WTC11 (cell line): ENCODE measurements around the gene TMEM119. TPM values are rescaled to one million over a fixed set of nuclear protein-coding genes. Genes with fewer than 3 reads are reported as not detected.

Experiments used
- ATAC-seq: fragments of 200-7000 bp; cut with Tn5 transposase; 2 replicates; pipeline ENCODE4 v1.10.0; 2021; ENCODE audit warnings: mild to moderate bottlenecking, moderate library complexity
- CTCF ChIA-PET: fragments of 300-600 bp; sonication (Branson Sonifier 250); formaldehyde crosslinking; loops from one replicate; lab custom pipeline; 2021; ENCODE audit warnings: antibody characterized with exemption; lab: Charles Lee
- POLR2A ChIA-PET: fragments of 350-600 bp; sonication (Branson Sonifier 250); formaldehyde crosslinking; loops from one replicate; lab custom pipeline; 2021; ENCODE audit warnings: antibody characterized with exemption; lab: Charles Lee
- DNase-seq: peaks from one replicate; pipeline ENCODE4 v3.0.0; 2021; ENCODE audit warnings: low spot score
- H3K27ac Mint-ChIP-seq: 2 replicates; pipeline ENCODE4 v1.8.0; 2021; ENCODE audit warnings: mixed read lengths
- H3K27me3 Mint-ChIP-seq: 2 replicates; pipeline ENCODE4 v1.8.0; 2021; ENCODE audit warnings: low read depth, mild to moderate bottlenecking, moderate library complexity, mixed read lengths
- H3K36me3 Mint-ChIP-seq: 2 replicates; pipeline ENCODE4 v1.8.0; 2021; ENCODE audit warnings: mixed read lengths
- H3K4me1 Mint-ChIP-seq: 2 replicates; pipeline ENCODE4 v1.8.0; 2022; ENCODE audit warnings: mixed read lengths
- H3K4me3 Mint-ChIP-seq: 2 replicates; pipeline ENCODE4 v1.8.0; 2021; ENCODE audit warnings: mild to moderate bottlenecking, moderate library complexity, mixed read lengths
- H3K9me3 Mint-ChIP-seq: 2 replicates; pipeline ENCODE4 v1.8.0; 2021; ENCODE audit warnings: mixed read lengths
- ATF3 ChIP-seq: sonication (generic); formaldehyde crosslinking; conservative IDR thresholded peaks from 2 replicates; pipeline ENCODE4 v1.8.1; 2022; ENCODE audit warnings: mild to moderate bottlenecking, missing genetic modification reagents
- ATF6 ChIP-seq: sonication (generic); formaldehyde crosslinking; IDR thresholded peaks from 2 replicates; pipeline ENCODE4 v1.8.1; 2023; ENCODE audit warnings: mild to moderate bottlenecking, missing genetic modification reagents
- ERG ChIP-seq: fragments of 250-450 bp; sonication (Bioruptor Pico); IDR thresholded peaks from 2 replicates; pipeline ENCODE4 v1.8.0; 2021; ENCODE audit warnings: mild to moderate bottlenecking
- GABPB1 ChIP-seq: sonication (generic); formaldehyde crosslinking; IDR thresholded peaks from 2 replicates; pipeline ENCODE4 v1.8.1; 2023; ENCODE audit warnings: mild to moderate bottlenecking, missing genetic modification reagents
- HMGXB4 ChIP-seq: sonication (generic); formaldehyde crosslinking; IDR thresholded peaks from 2 replicates; pipeline ENCODE4 v1.8.1; 2023; ENCODE audit warnings: mild to moderate bottlenecking, moderate library complexity, missing genetic modification reagents
- IRF1 ChIP-seq: sonication (generic); formaldehyde crosslinking; IDR thresholded peaks from 2 replicates; pipeline ENCODE4 v1.8.0; 2023; ENCODE audit warnings: missing genetic modification reagents
- JUN ChIP-seq: sonication (generic); formaldehyde crosslinking; IDR thresholded peaks from 2 replicates; pipeline ENCODE4 v1.8.0; 2023; ENCODE audit warnings: mild to moderate bottlenecking, missing genetic modification reagents
- MLX ChIP-seq: sonication (generic); formaldehyde crosslinking; IDR thresholded peaks from 2 replicates; pipeline ENCODE4 v1.8.1; 2023; ENCODE audit warnings: mild to moderate bottlenecking, missing genetic modification reagents, moderate library complexity
- MXD4 ChIP-seq: fragments of 250-450 bp; sonication (Bioruptor Pico); IDR thresholded peaks from 2 replicates; pipeline ENCODE4 v1.8.0; 2021; ENCODE audit warnings: mild to moderate bottlenecking, moderate library complexity, borderline replicate concordance
- MYBL2 ChIP-seq: sonication (generic); formaldehyde crosslinking; IDR thresholded peaks from 2 replicates; pipeline ENCODE4 v1.8.1; 2023; ENCODE audit warnings: mild to moderate bottlenecking, moderate library complexity, missing genetic modification reagents
- NR1H2 ChIP-seq: sonication (generic); formaldehyde crosslinking; IDR thresholded peaks from 2 replicates; pipeline ENCODE4 v1.9.0; 2021; ENCODE audit warnings: mild to moderate bottlenecking, moderate library complexity, missing genetic modification reagents
- PREB ChIP-seq: sonication (generic); formaldehyde crosslinking; IDR thresholded peaks from 2 replicates; pipeline ENCODE4 v1.8.1; 2022; ENCODE audit warnings: mild to moderate bottlenecking, missing genetic modification reagents, moderate library complexity, borderline replicate concordance
- RORB ChIP-seq: fragments of 250-450 bp; sonication (Bioruptor Pico); IDR thresholded peaks from 2 replicates; pipeline ENCODE4 v1.9.0; 2021; ENCODE audit warnings: mild to moderate bottlenecking
- SP1 ChIP-seq: sonication (generic); formaldehyde crosslinking; conservative IDR thresholded peaks from 2 replicates; pipeline ENCODE4 v1.8.1; 2022; ENCODE audit warnings: missing genetic modification reagents
- TCF7 ChIP-seq: sonication (generic); formaldehyde crosslinking; IDR thresholded peaks from 2 replicates; pipeline ENCODE4 v1.8.0; 2022; ENCODE audit warnings: mild to moderate bottlenecking, low read depth, missing genetic modification reagents, moderate library complexity
- TEAD1 ChIP-seq: sonication (generic); formaldehyde crosslinking; IDR thresholded peaks from 2 replicates; pipeline ENCODE4 v1.8.0; 2022; ENCODE audit warnings: mild to moderate bottlenecking, missing genetic modification reagents
- TEAD4 ChIP-seq: sonication (generic); formaldehyde crosslinking; IDR thresholded peaks from 2 replicates; pipeline ENCODE4 v1.8.0; 2022; ENCODE audit warnings: mild to moderate bottlenecking, missing genetic modification reagents
- ZMAT4 ChIP-seq: fragments of 250-450 bp; sonication (Bioruptor Pico); IDR thresholded peaks from 2 replicates; pipeline ENCODE4 v1.9.0; 2021; ENCODE audit warnings: mild to moderate bottlenecking
- ZNF138 ChIP-seq: sonication (generic); formaldehyde crosslinking; conservative IDR thresholded peaks from 2 replicates; pipeline ENCODE4 v1.8.1; 2022; ENCODE audit warnings: mild to moderate bottlenecking, moderate library complexity, missing genetic modification reagents
- ZNF396 ChIP-seq: fragments of 250-450 bp; sonication (Bioruptor Pico); IDR thresholded peaks from 2 replicates; pipeline ENCODE4 v1.8.0; 2021; ENCODE audit warnings: mild to moderate bottlenecking, moderate library complexity, borderline replicate concordance
- ZNF512 ChIP-seq: sonication (generic); formaldehyde crosslinking; IDR thresholded peaks from 2 replicates; pipeline ENCODE4 v1.8.1; 2022; ENCODE audit warnings: missing genetic modification reagents, borderline replicate concordance
- total RNA-seq: library from RNA; stranded (reverse); gene quantifications from 3 replicates; pipeline ENCODE4 v1.2.3, GENCODE V29; 2021

Gene TMEM119
- total RNA-seq, 1 experiment from 2014 or later, result 0.20 TPM

- POLR2A ChIA-PET, result no interaction called here
- no peak overlapping the region for H3K27ac Mint-ChIP-seq
- ATAC-seq (no peak), DNase-seq (no peak)
- no peak for TF ChIP-seq TEAD4 (CRISPR knock-in tag)
- TF ChIP-seq MYBL2 (CRISPR knock-in tag), result no peak
- TF ChIP-seq RORB (CRISPR knock-in tag), result no peak
- no peak for TF ChIP-seq ZNF396 (CRISPR knock-in tag)
- no peak for TF ChIP-seq IRF1 (CRISPR knock-in tag)
- no peak for TF ChIP-seq PREB (CRISPR knock-in tag)
- TF ChIP-seq SP1 (CRISPR knock-in tag), result no peak
- TF ChIP-seq MLX (CRISPR knock-in tag), result no peak
- no peak for TF ChIP-seq TCF7 (CRISPR knock-in tag)
- no peak for TF ChIP-seq JUN (CRISPR knock-in tag)
- TF ChIP-seq ZMAT4 (CRISPR knock-in tag), result no peak
- no peak overlapping the region for H3K4me3 Mint-ChIP-seq
- no peaks in the 10 kb centered on the region for H3K9me3 Mint-ChIP-seq
- H3K4me1 Mint-ChIP-seq, result 0 out of 2 replicates have a peak, but pooled peaks cover 4% of the 10 kb centered on the region
- peaks cover 54% of the 10 kb centered on the region for H3K36me3 Mint-ChIP-seq
- CTCF ChIA-PET, result interaction anchor here (1.8 kb wide), 1 partner anchor 52 kb away, joined by 5 read pairs; no protein-coding TSS in a partner anchor
- no peaks in the 10 kb centered on the region for H3K27me3 Mint-ChIP-seq
Observed at GRCh38 chr12:108565976-108566375, 31.9 kb downstream of the TMEM119 start.

- no peaks in the 10 kb centered on the region for H3K27me3 Mint-ChIP-seq
- H3K4me3 Mint-ChIP-seq, result no peak overlapping the region
- peaks cover 6% of the 10 kb centered on the region for H3K4me1 Mint-ChIP-seq
- no peak overlapping the region for H3K27ac Mint-ChIP-seq
- ATAC-seq, result no peak
- CTCF ChIA-PET, result interaction anchor here (1.0 to 1.1 kb wide), 2 partner anchors 52 to 53 kb away, joined by 3 to 4 read pairs; no protein-coding TSS in a partner anchor
- H3K9me3 Mint-ChIP-seq, result no peaks in the 10 kb centered on the region
- POLR2A ChIA-PET, result no interaction called here
- H3K36me3 Mint-ChIP-seq, result peaks cover 56% of the 10 kb centered on the region
- TF ChIP-seq MXD4 (CRISPR knock-in tag) (no peak), ZNF138 (CRISPR knock-in tag) (no peak), ATF3 (CRISPR knock-in tag) (no peak), GABPB1 (no peak), IRF1 (CRISPR knock-in tag) (no peak), ERG (CRISPR knock-in tag) (no peak), ZNF512 (CRISPR knock-in tag) (no peak), NR1H2 (CRISPR knock-in tag) (no peak), TEAD1 (CRISPR knock-in tag) (no peak), HMGXB4 (CRISPR knock-in tag) (no peak), TCF7 (CRISPR knock-in tag) (no peak), ATF6 (CRISPR knock-in tag) (no peak)
- DNase-seq, result no peak
Observed at GRCh38 chr12:108565146-108565545, 32.7 kb downstream of the TMEM119 start.
